Pancreas (tissue), 10 donors: Measurements from ENCODE around the gene BFSP2. TPM values are rescaled to one million over a fixed set of nuclear protein-coding genes. Genes with fewer than 3 reads are reported as not detected.

ENCODE experiments used
- ATAC-seq, 4 donors: fragments of 200-7000 bp; cut with Tn5 transposase; one replicate each; pipeline versions ENCODE4 v1.8.0 to v1.9.1; 2020; ENCODE audit warnings: mild to moderate bottlenecking in 4 of 4, moderate library complexity in 4 of 4
- DNase-seq, 6 donors: peaks; one replicate each; pipeline ENCODE4 v3.0.0-alpha.2; 2020
- FAIRE-seq: peaks from 2 replicates; lab custom pipeline; 2012; peaks lifted over from hg19 to GRCh38; lab: Jason Lieb, UNC
- H3K27ac ChIP-seq, 4 donors: fragments of 200-600 bp; sonication (generic); 1 replicate in 3 of 4; 2 replicates in 1 of 4; pipeline versions ENCODE4 v1.5.0 to v1.8.0; 2020
- H3K27me3 ChIP-seq, 4 donors: fragments of 200-600 bp; one replicate each; pipeline ENCODE4 v1.8.0; 2021
- H3K36me3 ChIP-seq, 3 donors: fragments of 200-600 bp; sonication (generic) in 1 of 3; one replicate each; pipeline versions ENCODE4 v1.5.0 to v1.8.0; 2020 to 2021
- H3K4me1 ChIP-seq, 3 donors: fragments of 200-600 bp; one replicate each; pipeline ENCODE4 v1.8.0; 2021
- H3K4me3 ChIP-seq, 4 donors: fragments of 200-600 bp; sonication (generic) in 2 of 4; one replicate each; pipeline versions ENCODE4 v1.5.0 to v1.8.0; 2020 to 2021
- H3K9me3 ChIP-seq, 4 donors: fragments of 200-600 bp; one replicate each; pipeline ENCODE4 v1.8.0; 2021
- CTCF ChIP-seq, 4 donors: fragments of 200-600 bp; sonication (generic) in 3 of 4; IDR thresholded peaks; one replicate each; pipeline versions ENCODE4 v1.5.0 to v1.8.0; 2021; ENCODE audit warnings: antibody characterized with exemption in 4 of 4
- WGBS, 2 donors: extraction: QIAGEN DNeasy Blood & Tissue Kit; methylation state at CpG; one replicate each; pipeline ENCODE4 v1.1.7; 2013; 5-methylcytosine and 5-hydroxymethylcytosine counted together
- intact Hi-C, 3 donors: fragments of 100-400 bp; cut with DNase I; formaldehyde crosslinking; loops; one replicate each; pipeline versions ENCODE4 v1.11.1 to v1.14.2; 2022
- polyA plus RNA-seq, 2 donors: library from polyadenylated mRNA; stranded (reverse); fragments of 200-250 nt; gene quantifications; one replicate each; pipeline ENCODE4 v1.2.3, GENCODE V29; 2013
- total RNA-seq, 6 donors: library from RNA; stranded (reverse); fragmentation: NEBNext Ultra II Directional in 4 of 6; extraction: Animal tissue kit (Norgen Biotek cat#: 25700) in 4 of 6; gene quantifications; one replicate each; pipeline versions ENCODE4 v1.2.1 to v1.2.4, GENCODE V29; 2021 to 2023
- donor health status: healthy with polysubstance abuse.
- donor health status: DM: no; HTN: no; CAD: no; lungs with moderate emphysema.
- donor health status: DM: no; HTN: no; CAD: no.
- donor health status: control.
- donor health status: control.
- donor health status: Bipolar disorder and iron deficiency.
- donor health status: DM: yes; HTN: yes; CAD: no.
- donor health status: DM: no; HTN: no; CAD: no.
- donor health status: DM: no; HTN: no; CAD: no.
- donor health status: DM: yes; HTN: yes; CAD: no.

The BFSP2 gene
- total and polyA plus RNA-seq, 8 donors, result not detected

- FAIRE-seq (no peak), ATAC-seq (no peak), DNase-seq (no peak)
- intact Hi-C loops, result no loop called here
- Histone ChIP-seq H3K4me3 (no peak overlapping the region), H3K27ac (no peak overlapping the region), H3K9me3 (no peaks in the 10 kb centered on the region), H3K4me1 (peaks cover 0 to 4% (median 0%) of the 10 kb centered on the region in 3 donors), H3K36me3 (no peaks in the 10 kb centered on the region), H3K27me3 (no peaks in the 10 kb centered on the region)
- WGBS, 2 donors, result 79 to 85% methylated on average over 3 of the region's 3 CpGs
- no peak for TF ChIP-seq CTCF (IDR thresholded peaks at IDR 0.05)
These were observed 53.5 kb downstream of the BFSP2 start for GRCh38 chr3:133453383-133453782.

DNA sequence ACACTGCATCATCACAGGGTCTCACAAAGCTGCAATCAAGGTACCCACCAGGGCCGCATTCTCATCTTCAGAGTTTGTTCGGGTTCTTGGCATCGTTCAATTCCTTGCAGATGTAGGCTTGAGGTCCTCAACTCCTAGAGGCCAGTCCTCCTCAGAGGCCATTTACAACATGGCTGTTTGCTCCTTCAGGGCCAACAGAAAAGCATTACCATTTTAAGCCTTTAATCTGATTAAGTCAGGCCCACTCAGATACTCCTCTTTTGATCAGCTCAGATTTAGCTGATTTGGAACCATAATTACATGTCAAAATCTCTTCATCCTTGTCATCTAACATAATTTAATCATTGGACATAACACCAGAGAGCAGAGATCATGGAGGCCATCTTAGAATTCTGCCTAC, 55.4 kb downstream of the BFSP2 start:
- no peak for TF ChIP-seq CTCF (IDR thresholded peaks at IDR 0.05)
- Histone ChIP-seq H3K9me3 (no peaks in the 10 kb centered on the region), H3K4me3 (no peak overlapping the region), H3K4me1 (no peaks in the 10 kb centered on the region), H3K27ac (no peak overlapping the region), H3K27me3 (no peaks in the 10 kb centered on the region), H3K36me3 (no peaks in the 10 kb centered on the region)
- DNase-seq (no peak), ATAC-seq (no peak), FAIRE-seq (no peak)
- WGBS, 2 donors, result 86 to 90% methylated on average over 3 of the region's 3 CpGs
- intact Hi-C loops, result no loop called here

DNA sequence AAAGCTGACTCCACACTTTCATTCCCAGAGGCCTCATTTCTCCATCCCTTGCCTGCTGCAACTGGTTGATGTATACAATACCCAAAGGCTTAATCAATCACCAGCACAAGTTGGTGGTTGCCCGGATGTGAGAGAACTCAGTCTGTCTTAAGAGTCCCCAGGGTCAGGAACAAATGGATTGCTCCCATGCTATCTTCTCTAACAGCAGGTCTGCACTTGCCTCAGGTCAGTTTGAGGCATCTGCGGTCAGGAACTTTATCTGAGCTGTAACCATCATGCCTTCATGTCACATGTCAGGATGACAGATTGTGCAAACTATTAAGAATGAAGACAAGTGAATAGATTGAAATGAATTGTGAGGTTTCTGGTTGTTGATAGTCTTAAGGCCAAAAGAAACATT, 56.1 kb downstream of the BFSP2 start:
- H3K27me3 ChIP-seq, result no peaks in the 10 kb centered on the region
- DNase-seq (no peak), ATAC-seq (no peak), FAIRE-seq (no peak)
- no peak overlapping the region for H3K4me3 ChIP-seq
- intact Hi-C loops, result no loop called here
- H3K9me3 ChIP-seq, result no peaks in the 10 kb centered on the region
- no peak for TF ChIP-seq CTCF (IDR thresholded peaks at IDR 0.05)
- no peak overlapping the region for H3K27ac ChIP-seq
- H3K36me3 ChIP-seq, result no peaks in the 10 kb centered on the region
- H3K4me1 ChIP-seq, result no peaks in the 10 kb centered on the region
- WGBS, 2 donors, result 78 to 88% methylated on average over 2 of the region's 2 CpGs

DNA sequence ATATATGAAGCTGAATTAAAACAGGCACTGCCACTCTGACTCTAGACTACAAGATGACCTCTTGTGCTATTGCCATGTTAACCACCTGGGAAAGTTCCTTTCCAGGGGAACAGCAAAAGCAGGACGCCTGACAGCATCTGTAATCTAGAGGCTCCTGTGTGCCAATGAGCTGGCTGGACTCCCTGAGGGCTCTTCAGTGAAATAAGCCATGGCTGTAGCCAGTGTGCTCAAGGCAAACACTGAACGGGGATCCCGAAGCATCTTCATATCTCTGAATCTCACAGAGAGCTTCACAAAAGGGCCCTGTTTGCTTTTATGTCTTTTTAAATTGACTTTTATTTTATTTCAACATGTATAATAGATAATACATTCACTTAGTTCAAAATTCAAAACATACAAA, 57.2 kb downstream of the BFSP2 start:
- Histone ChIP-seq H3K4me3 (no peak overlapping the region), H3K9me3 (no peaks in the 10 kb centered on the region), H3K27me3 (no peaks in the 10 kb centered on the region), H3K27ac (no peak overlapping the region), H3K4me1 (no peaks in the 10 kb centered on the region), H3K36me3 (no peaks in the 10 kb centered on the region)
- TF ChIP-seq CTCF (IDR thresholded peaks at IDR 0.05), result no peak
- no peak for DNase-seq
- no peak for FAIRE-seq
- 69 to 76% methylated on average over 3 of the region's 3 CpGs for WGBS, 2 donors
- no peak for ATAC-seq
- intact Hi-C loops, result no loop called here

- no peak for ATAC-seq
- no peak for FAIRE-seq
- Histone ChIP-seq H3K36me3 (no peaks in the 10 kb centered on the region), H3K4me1 (no peaks in the 10 kb centered on the region), H3K9me3 (no peaks in the 10 kb centered on the region), H3K27me3 (no peaks in the 10 kb centered on the region), H3K27ac (no peak overlapping the region), H3K4me3 (no peak overlapping the region)
- intact Hi-C loops, result no loop called here
- TF ChIP-seq CTCF (IDR thresholded peaks at IDR 0.05), result no peak
- WGBS, 2 donors, result 73 to 84% methylated on average over 1 of the region's 1 CpG
- DNase-seq, result no peak
These were observed 57.7 kb downstream of the BFSP2 start for GRCh38 chr3:133457465-133458067.
